ENCODE data around the gene SLC23A2.

DNA sequence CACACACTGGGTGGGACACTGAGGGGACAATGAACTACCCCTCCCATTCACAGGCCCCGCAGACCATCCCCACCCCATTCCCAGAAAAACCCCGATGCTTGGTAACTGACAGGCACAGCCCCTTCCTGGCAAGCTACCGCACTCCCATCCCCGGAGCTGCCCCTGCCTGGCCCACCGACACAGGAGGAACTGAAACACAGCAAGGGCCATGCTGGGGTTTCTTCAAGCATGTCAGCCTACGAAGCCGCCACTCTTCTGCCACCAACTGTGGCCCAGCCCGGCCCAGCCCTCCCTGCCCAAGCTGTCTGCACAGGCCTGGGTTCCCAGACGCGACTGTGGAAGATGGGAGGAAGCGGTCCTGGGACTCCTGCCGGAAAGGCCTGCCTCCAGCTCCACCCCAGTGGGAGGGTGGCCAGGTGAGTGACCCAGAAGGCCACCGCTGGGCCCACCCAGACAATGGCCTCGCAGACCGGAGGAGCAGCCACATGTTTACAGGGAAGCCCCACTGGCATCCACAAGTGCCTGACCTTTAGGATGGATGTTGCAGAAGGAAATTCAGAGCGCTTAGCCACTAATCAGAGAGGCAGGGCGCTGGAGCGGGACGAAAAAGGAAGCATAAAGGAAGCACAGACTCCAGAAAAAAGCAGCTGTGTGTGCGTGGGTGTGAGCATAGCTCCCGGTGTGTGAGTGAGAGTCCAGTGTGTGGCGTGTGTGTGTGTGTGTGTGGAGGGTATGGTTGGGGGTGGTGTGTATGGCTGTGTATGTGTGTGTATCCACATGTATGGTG is 188.0 kb downstream of the SLC23A2 start:
- TF ChIP-seq CTCF (IDR thresholded peaks at IDR 0.05; ENCODE audit: insufficient read depth, low read depth, low read length) (no peak), EZH2 (IDR thresholded peaks at IDR 0.05; ENCODE audit: insufficient read depth, low read length) (no peak)

Measured in astrocyte (in vitro differentiated cells and primary cell).